VCaP (cell line): ENCODE results near the gene STEAP3.

Experiments
- H3K27ac ChIP-seq: fragments of 450-650 bp; 2 replicates; pipeline ENCODE4 v1.5.1; 2017
- CTCF ChIP-seq: fragments of 450-650 bp; conservative IDR thresholded peaks from 2 replicates; pipeline ENCODE4 v1.5.1; 2017; ENCODE audit warnings: mild to moderate bottlenecking, moderate library complexity

The STEAP3 gene

GRCh38 chr2:119249855-119250717, 26.5 kb downstream of the STEAP3 start:
- TF ChIP-seq CTCF: no peak
- H3K27ac ChIP-seq: no peak overlapping the region

- no peak for TF ChIP-seq CTCF
These were observed 27.2 kb downstream of the STEAP3 start for GRCh38 chr2:119250718-119251290.

GRCh38 chr2:119251652-119252051, 28.0 kb downstream of the STEAP3 start:
- no peak overlapping the region for H3K27ac ChIP-seq
- no peak for TF ChIP-seq CTCF

More at GRCh38 chr2:119250718-119251290, 27.2 kb downstream of the STEAP3 start:
- H3K27ac ChIP-seq: no peak overlapping the region

GRCh38 chr2:119252186-119253113, 28.8 kb downstream of the STEAP3 start:
- H3K27ac ChIP-seq: no peak overlapping the region
- TF ChIP-seq CTCF: no peak

GRCh38 chr2:119253114-119253702, 29.6 kb downstream of the STEAP3 start:
- no peak for TF ChIP-seq CTCF
- H3K27ac ChIP-seq: no peak overlapping the region

GRCh38 chr2:119253760-119254600, 30.3 kb downstream of the STEAP3 start:
- H3K27ac ChIP-seq: no peak overlapping the region
- TF ChIP-seq CTCF: no peak
